LNCaP clone FGC (cell line): Measurements from ENCODE around the gene METTL6.
"Not testable (repeated sequence)": the region's sequence is repeated elsewhere in the genome, so short reads cannot be mapped to it uniquely, and the experiment has no call there.

ENCODE experiments used
- DNase-seq: peaks from one replicate; pipeline ENCODE4 v3.0.0-alpha.2; 2011; ENCODE audit warnings: low read depth
- H3K4me3 ChIP-seq: 2 replicates; pipeline ENCODE4 v1.5.1; 2011; ENCODE audit warnings: mild to moderate bottlenecking, low read depth, low read length, control low read depth
- TF ChIP-seq, protein P1 (sequence below): IDR thresholded peaks from 2 replicates; pipeline ENCODE4 v1.5.1; 2012; ENCODE audit warnings: mild to moderate bottlenecking; ENCODE audit not compliant: control insufficient read depth, insufficient read depth; ENCODE audit errors: extremely low read depth

The METTL6 gene

DNA sequence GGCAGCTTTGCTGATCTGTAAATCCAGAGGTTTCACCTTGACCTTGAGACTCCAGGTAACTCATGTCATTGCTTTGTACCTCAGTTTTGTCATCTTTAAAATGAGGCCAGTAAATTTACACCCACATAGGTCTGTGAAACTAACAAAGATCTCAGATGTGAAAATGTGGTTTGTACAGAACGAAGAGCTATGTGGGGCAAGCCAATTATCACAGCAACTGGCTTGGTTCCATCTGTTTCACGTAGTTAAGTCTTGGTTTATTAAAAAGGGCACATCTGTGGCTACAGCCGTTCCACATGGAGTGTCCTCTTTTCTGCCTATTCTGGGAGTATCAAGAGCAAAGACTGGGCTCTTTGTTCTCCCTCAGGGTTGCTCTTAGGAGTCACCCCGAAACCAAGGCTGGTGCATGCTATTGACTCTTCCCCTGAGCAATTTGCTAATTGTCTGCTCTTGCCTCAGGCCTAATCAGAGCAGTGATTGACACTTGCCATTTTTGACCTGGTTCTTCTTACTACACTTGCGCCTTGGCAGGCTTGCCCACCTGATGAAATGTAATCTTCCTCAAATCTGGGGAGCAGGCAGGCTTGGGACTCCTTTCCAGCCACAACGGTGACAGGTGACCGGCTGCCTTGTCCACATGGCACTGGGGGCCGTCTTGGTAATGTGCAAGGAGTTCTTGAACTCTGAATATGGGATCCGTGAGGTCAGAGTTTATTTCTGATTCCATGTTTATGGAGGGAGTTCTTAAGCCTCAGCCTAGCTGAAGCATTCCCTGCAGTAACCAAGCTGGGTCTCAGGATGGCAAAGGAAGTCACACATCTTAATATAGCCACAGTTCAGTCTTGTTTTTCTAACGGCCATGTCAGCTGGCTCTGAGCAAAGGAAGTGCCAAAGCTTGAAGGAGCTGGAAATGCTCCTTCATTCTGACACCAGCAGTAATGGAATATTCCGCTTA lies 40.2 kb upstream of the METTL6 start:
- TF ChIP-seq, protein P1, sequence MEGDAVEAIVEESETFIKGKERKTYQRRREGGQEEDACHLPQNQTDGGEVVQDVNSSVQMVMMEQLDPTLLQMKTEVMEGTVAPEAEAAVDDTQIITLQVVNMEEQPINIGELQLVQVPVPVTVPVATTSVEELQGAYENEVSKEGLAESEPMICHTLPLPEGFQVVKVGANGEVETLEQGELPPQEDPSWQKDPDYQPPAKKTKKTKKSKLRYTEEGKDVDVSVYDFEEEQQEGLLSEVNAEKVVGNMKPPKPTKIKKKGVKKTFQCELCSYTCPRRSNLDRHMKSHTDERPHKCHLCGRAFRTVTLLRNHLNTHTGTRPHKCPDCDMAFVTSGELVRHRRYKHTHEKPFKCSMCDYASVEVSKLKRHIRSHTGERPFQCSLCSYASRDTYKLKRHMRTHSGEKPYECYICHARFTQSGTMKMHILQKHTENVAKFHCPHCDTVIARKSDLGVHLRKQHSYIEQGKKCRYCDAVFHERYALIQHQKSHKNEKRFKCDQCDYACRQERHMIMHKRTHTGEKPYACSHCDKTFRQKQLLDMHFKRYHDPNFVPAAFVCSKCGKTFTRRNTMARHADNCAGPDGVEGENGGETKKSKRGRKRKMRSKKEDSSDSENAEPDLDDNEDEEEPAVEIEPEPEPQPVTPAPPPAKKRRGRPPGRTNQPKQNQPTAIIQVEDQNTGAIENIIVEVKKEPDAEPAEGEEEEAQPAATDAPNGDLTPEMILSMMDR: no peak
- H3K4me3 ChIP-seq: no peak overlapping the region
- DNase-seq: no peak

DNA sequence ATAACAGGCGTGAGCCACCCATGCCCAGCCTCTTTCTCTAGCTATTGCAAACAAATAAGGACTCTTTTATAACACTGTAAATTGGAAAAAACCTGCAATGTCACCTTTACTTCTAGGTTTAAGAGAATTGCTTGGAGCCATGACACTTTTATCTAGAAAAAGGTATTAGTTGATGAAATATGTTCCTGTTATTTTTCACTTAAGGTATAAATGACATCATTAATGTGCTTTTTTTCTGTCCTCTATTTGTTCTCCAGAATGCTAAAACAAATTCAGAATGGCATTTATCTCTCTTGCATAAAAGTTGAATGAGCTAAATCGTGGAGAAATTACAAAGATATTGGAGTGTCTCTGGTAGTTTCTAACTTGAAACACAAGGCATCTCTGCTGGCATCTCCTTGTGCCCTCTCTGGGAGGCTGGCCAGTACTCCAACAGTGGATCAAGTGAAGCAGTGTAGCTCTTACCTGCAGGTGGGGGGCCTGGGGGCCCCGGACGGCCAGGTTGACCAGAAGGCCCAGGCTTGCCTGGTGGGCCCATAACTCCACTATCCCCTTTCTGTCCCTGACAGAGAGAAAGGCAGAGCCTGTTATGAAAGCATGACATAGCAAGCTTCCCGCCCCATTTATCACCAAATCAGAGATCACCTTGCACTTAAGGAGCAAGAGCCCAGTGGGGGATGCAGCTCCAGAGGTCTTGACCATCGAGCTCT lies 38.7 kb upstream of the METTL6 start:
- TF ChIP-seq, protein P1: no peak
- DNase-seq: no peak
- no peak overlapping the region for H3K4me3 ChIP-seq

DNA sequence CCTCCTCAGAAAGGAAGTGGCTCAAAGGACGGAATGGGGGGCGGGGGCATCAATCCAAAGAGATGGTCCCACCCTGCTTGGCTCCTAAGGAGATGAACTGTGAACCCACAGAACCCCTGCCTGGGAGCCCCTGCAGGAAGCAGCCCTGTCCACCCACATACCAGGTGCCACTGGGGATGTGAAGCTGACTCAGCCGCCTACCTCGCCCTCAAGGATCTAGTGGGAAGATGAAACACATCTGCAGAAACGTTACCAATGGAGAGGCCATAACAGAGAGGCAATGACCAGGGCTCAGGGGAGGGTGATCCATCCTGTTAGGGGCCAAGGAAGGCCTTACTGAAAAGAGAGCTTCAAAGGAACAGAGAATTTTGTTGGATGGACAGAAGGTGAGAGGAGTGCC lies 35.1 kb upstream of the METTL6 start:
- no peak for DNase-seq
- H3K4me3 ChIP-seq: no peak overlapping the region
- TF ChIP-seq, protein P1: no peak

DNA sequence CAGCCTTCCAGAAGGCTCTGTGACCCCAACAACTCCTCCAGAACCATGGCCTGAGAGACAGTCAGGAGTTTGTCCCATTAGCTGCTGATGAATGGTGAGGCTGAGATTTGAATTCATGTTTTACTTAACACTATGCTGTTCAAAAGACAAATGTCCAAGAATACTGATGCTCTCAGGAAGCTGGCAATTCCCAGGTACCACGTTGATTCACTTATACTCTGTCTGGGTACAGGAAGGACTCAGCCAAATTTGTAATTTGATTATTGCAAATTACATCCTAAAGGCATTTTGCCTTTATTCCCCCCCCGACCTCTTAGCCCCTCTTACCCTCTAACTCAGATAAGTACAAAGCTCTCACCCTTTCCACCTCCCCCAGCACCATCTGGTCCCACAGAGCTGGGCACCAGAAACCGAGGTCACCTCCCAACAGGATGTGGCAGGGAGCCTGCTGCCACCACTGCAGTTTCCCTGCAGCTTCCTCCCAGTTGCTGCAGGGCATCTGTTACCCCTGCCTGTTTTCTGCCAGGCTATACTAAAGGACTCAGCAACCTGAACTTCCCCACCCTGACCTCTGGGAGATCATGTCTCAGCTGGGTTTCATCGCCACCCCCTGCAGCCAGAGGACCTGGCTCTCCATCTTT lies 33.7 kb upstream of the METTL6 start:
- H3K4me3 ChIP-seq: no peak overlapping the region
- DNase-seq: no peak
- TF ChIP-seq, protein P1: no peak

DNA sequence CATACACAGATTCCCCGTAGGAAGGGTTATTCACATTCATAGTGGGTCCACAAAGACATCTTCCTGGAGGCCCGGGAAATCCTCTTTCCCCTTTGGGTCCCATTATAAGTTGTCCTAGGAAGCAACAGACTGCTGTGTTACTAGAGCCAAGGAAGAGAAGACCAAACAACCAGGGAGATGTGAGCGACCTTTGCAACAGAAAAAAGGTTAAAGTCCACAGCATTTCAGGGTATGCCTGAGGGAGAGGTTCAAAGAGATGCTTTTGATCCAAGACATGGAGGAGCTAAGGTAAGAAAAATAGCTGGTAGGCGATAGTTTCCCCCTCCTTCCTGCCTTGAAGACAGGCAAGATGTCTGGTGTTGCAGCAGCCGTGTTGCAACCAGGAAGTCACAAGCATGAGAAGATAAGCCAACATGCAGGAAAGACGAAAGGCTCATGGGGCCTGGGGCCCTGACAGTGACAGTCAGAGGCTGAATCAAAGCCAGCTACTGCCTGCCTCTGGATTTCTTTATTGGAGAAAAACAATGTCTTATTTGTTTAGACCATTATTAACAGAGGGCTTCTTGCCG lies 31.0 kb upstream of the METTL6 start:
- TF ChIP-seq, protein P1: no peak
- DNase-seq: no peak
- no peak overlapping the region for H3K4me3 ChIP-seq

DNA sequence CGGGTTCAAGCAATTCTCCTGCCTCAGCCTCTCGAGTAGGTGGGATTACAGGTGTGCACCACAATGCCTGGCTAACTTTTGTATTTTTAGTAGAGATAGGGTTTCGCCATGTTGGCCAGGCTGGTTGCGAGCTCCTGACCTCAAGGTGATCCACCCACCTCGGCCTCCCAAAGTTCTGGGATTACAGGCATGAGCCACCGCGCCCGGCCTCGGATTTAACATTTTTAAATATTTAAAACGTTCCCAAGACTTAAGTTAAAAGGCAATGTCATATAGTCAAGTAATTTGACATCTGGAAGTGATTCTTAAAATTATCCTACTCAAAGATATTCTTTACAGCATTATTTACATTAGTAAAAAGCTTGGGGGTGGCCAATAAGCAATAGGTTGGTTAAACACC lies 29.6 kb upstream of the METTL6 start:
- not testable (repeated sequence) for DNase-seq

DNA sequence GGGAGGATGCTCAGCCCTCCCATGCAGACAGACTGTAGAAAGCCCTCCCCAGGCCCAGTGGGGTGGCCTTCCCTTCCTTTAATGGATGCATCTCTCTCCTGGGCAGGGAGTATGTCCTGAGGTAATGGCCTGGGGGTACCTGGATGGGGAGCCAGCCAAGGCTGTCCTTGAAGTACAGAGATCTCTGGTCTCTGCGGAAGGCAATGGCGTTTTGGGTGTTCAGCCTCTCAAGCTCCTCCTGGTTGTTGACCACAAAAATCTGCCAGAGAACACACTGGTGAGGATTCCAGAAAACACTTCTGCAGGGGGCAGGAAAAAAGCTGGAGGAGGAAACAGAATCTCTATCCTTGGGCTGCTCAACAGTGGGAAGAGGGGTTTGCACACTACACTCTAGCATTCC lies 29.0 kb upstream of the METTL6 start:
- TF ChIP-seq, protein P1: no peak
- no peak for DNase-seq
- H3K4me3 ChIP-seq: no peak overlapping the region

More for the DNA sequence above, 29.6 kb upstream of the METTL6 start:
- not testable (repeated sequence) for H3K4me3 ChIP-seq
